Left lung (tissue), 10 donors: Measurements from ENCODE around the gene NYNRIN. TPM values are rescaled to one million over a fixed set of nuclear protein-coding genes. Genes with fewer than 3 reads are reported as not detected.

Experiments used
- ATAC-seq: fragments of 200-7000 bp; cut with Tn5 transposase; one replicate; pipeline ENCODE4 v1.9.1; 2020; ENCODE audit warnings: moderate library complexity
- DNase-seq, 4 donors: peaks; one replicate each; pipeline ENCODE4 v3.0.0-alpha.2; 2013 to 2020
- H3K27ac ChIP-seq, 2 donors: fragments of 200-600 bp; sonication (generic) in 1 of 2; one replicate each; pipeline versions ENCODE4 v1.5.0 to v1.8.0; 2020 to 2021
- H3K27me3 ChIP-seq, 2 donors: fragments of 200-600 bp; sonication (generic) in 1 of 2; one replicate each; pipeline versions ENCODE4 v1.5.0 to v1.8.0; 2020 to 2021
- H3K36me3 ChIP-seq, 2 donors: fragments of 200-600 bp; sonication (generic) in 1 of 2; one replicate each; pipeline versions ENCODE4 v1.5.0 to v1.8.0; 2020 to 2021
- H3K4me1 ChIP-seq, 2 donors: fragments of 200-600 bp; one replicate each; pipeline ENCODE4 v1.8.0; 2021
- H3K4me3 ChIP-seq, 2 donors: fragments of 200-600 bp; sonication (generic) in 1 of 2; one replicate each; pipeline versions ENCODE4 v1.5.0 to v1.8.0; 2020 to 2021; ENCODE audit warnings: mild to moderate bottlenecking in 1 of 2
- H3K9me3 ChIP-seq, 2 donors: fragments of 200-600 bp; sonication (generic) in 1 of 2; one replicate each; pipeline versions ENCODE4 v1.5.0 to v1.8.0; 2020 to 2021
- CTCF ChIP-seq, 2 donors: fragments of 200-600 bp; sonication (generic) in 1 of 2; IDR thresholded peaks; one replicate each; pipeline versions ENCODE4 v1.5.0 to v1.8.0; 2021; ENCODE audit warnings: antibody characterized with exemption in 2 of 2
- intact Hi-C, 2 donors: fragments of 100-400 bp; cut with DNase I; formaldehyde crosslinking; loops; one replicate each; pipeline versions ENCODE4 v1.11.2 to v1.14.2; 2022
- polyA plus RNA-seq, 6 donors: library from polyadenylated mRNA; unstranded; fragments of 120-200 nt; gene quantifications; one replicate each; pipeline ENCODE4 v1.2.1, GENCODE V29; 2013; ENCODE audit not compliant: insufficient read length in 6 of 6
- total RNA-seq, 2 donors: library from RNA; stranded (reverse); fragmentation: NEBNext Ultra II Directional; extraction: Animal tissue kit (Norgen Biotek cat#: 25700); gene quantifications; one replicate each; pipeline ENCODE4 v1.2.1, GENCODE V29; 2021
- donor health status: DM: no; HTN: yes; CAD: no.
- donor health status: DM: no; HTN: no; CAD: no.

The NYNRIN gene
- total and polyA plus RNA-seq, 8 donors, result 16.2 to 120 (median 91.9) TPM

- Histone ChIP-seq H3K4me1 (peaks cover 31 to 62% of the 10 kb centered on the region in 2 donors), H3K27ac (no peak overlapping the region), H3K27me3 (no peaks in the 10 kb centered on the region), H3K9me3 (no peaks in the 10 kb centered on the region), H3K4me3 (no peak overlapping the region), H3K36me3 (peaks cover 0 to 61% of the 10 kb centered on the region in 2 donors)
- no peak for TF ChIP-seq CTCF (IDR thresholded peaks at IDR 0.05)
- DNase-seq (no peak), ATAC-seq (no peak)
- intact Hi-C loops, result loop anchor here (5.0 to 10.0 kb wide), 3 partner anchors 67 to 102 kb away; partner anchors contain the start of genes ADCY4 (in 1 of the 2), NFATC4 (in 1 of the 2) and RIPK3 (in 1 of the 2)
Observed at GRCh38 chr14:24434036-24434435, 35.2 kb downstream of the NYNRIN start.

- Histone ChIP-seq H3K4me3 (no peak overlapping the region), H3K9me3 (no peaks in the 10 kb centered on the region), H3K27me3 (no peaks in the 10 kb centered on the region), H3K36me3 (peaks cover 0 to 68% of the 10 kb centered on the region in 2 donors), H3K27ac (peak overlapping the region in 1 of 2 donors; percentile 69), H3K4me1 (peaks cover 25 to 61% of the 10 kb centered on the region in 2 donors)
- DNase-seq, result no peak
- no peak for ATAC-seq
- TF ChIP-seq CTCF (IDR thresholded peaks at IDR 0.05), result no peak
- intact Hi-C loops, result loop anchor here (5.0 to 10.0 kb wide), 3 partner anchors 67 to 102 kb away; partner anchors contain the start of genes ADCY4 (in 1 of the 2), NFATC4 (in 1 of the 2) and RIPK3 (in 1 of the 2)
Observed at GRCh38 chr14:24434676-24435075, 35.9 kb downstream of the NYNRIN start.

DNA sequence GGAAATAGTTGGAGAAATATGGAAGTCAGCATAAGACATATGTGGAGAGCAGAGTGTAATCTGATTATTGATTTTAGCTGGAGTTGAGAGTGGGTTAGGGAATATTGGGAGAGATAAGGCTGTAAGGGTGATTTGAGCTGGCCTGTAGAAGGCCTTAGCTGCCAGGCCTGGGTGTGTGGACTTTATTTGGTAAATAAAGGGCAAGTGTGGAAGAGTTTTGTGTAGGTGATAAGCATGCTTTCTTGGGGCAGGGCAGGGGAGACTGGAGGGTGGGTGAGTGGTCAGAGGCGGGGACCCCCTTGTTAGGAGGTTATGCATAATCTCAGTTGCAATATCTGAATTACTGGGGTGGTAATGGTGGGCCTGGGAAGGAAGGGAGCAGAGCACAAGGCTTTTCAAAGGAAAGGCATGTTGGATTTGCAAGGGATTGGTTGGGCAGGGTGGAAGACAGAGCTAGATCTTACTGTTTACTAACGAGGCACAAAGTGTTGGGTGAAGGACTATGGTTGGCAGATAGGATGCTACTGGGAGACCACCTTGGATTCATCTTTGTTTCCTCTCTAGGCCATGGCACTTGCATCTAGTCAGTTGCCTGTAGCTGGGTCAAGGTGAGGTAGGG, 36.5 kb downstream of the NYNRIN start:
- TF ChIP-seq CTCF (IDR thresholded peaks at IDR 0.05), result no peak
- Histone ChIP-seq H3K27ac (peak overlapping the region in 1 of 2 donors; percentile 69), H3K36me3 (peaks cover 0 to 74% of the 10 kb centered on the region in 2 donors), H3K27me3 (no peaks in the 10 kb centered on the region), H3K4me1 (peaks cover 25 to 66% of the 10 kb centered on the region in 2 donors), H3K9me3 (no peaks in the 10 kb centered on the region), H3K4me3 (no peak overlapping the region)
- ATAC-seq (no peak), DNase-seq (no peak)
- intact Hi-C loops, result loop anchor here in 1 of 2 donors (10.0 kb wide), 1 partner anchor 100 kb away; the partner anchor contains the start of genes ADCY4 and RIPK3

- Histone ChIP-seq H3K27ac (peak overlapping the region; percentile 50 to 69), H3K9me3 (no peaks in the 10 kb centered on the region), H3K27me3 (no peaks in the 10 kb centered on the region), H3K4me1 (peaks cover 24 to 67% of the 10 kb centered on the region in 2 donors), H3K36me3 (peaks cover 0 to 81% of the 10 kb centered on the region in 2 donors), H3K4me3 (no peak overlapping the region)
- TF ChIP-seq CTCF (IDR thresholded peaks at IDR 0.05), result no peak
- no peak for DNase-seq
- intact Hi-C loops, result loop anchor here in 1 of 2 donors (10.0 kb wide), 1 partner anchor 101 kb away; the partner anchor contains the start of genes ADCY4 and RIPK3
- no peak for ATAC-seq
Observed at GRCh38 chr14:24435998-24436354, 37.2 kb downstream of the NYNRIN start.

DNA sequence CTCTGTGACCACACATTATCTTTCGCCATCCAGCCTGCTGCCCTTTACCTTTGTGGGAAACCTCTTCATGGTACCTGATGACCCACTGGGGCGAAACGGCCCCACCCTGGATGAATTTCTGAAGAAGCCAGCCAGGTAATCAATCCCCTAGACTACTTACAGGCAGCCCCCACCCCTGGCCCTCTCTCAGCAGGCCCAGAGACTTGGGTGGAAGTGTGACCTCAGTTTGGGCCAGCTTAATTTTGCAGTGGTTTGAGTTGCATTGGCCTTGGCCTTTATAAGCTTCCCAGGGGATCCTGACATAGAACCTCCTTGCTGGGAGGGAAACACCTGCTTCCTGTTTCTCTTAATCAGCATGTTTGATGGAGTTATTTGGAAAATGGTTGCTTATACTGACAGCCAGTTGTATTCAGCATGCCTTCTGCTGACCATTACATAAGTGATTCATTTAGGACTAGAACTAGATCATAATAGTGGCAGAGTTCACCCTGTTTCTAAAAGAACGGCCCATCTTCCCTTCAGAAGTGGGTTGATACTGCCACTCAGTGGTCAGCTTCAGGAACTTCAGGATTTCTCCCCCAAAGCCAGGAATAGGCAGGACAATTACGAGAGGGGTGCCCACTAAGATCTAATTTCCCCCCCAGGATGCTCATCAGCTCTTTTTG, 37.7 kb downstream of the NYNRIN start:
- intact Hi-C loops, result loop anchor here in 1 of 2 donors (10.0 kb wide), 1 partner anchor 102 kb away; the partner anchor contains the start of genes ADCY4 and RIPK3
- H3K4me3 ChIP-seq, result no peak overlapping the region
- H3K27ac ChIP-seq, result peak overlapping the region; percentile 50 to 69
- peaks cover 0 to 85% of the 10 kb centered on the region in 2 donors for H3K36me3 ChIP-seq
- peaks cover 19 to 67% of the 10 kb centered on the region in 2 donors for H3K4me1 ChIP-seq
- H3K27me3 ChIP-seq, result no peaks in the 10 kb centered on the region
- H3K9me3 ChIP-seq, result no peaks in the 10 kb centered on the region
- peak; percentile 59 to 85 for TF ChIP-seq CTCF (IDR thresholded peaks at IDR 0.05)
- DNase-seq, result peak in 2 of 4 donors; percentile 60 to 80
- peak; percentile 70 for ATAC-seq
